K562 (cell line): Measurements from ENCODE around the gene POU2F1. TPM values are rescaled to one million over a fixed set of nuclear protein-coding genes. Genes with fewer than 3 reads are reported as not detected.

Source experiments
- ATAC-seq: fragments of 200-7000 bp; cut with Tn5 transposase; 3 replicates; pipeline ENCODE4 v1.9.1; 2020; ENCODE audit warnings: moderate library complexity
- BruUV-seq: library from RNA; stranded (reverse); fragments of 400-500 nt; replicated peaks from 2 replicates; lab custom pipeline; 2021; lab: Mats Ljungman, UMichigan
- CTCF ChIA-PET: fragments of 300-600 bp; formaldehyde crosslinking; extraction: SDS; loops from one replicate; lab custom pipeline; 2021; ENCODE audit warnings: low intra/inter-chr PET ratio; lab: Yijun Ruan, JAX
- POLR2A ChIA-PET: fragments of 300-600, 350-650 bp; sonication (Branson Sonifier 250); formaldehyde crosslinking; extraction: SDS; loops from one replicate; lab custom pipeline; 2021; ENCODE audit warnings: antibody characterized with exemption, inconsistent platforms; lab: Yijun Ruan, JAX
- DNase-seq, 4 experiments: peaks; one replicate each; pipeline versions ENCODE4 v3.0.0 to v3.0.0-alpha.2; 2011 to 2018; ENCODE audit warnings: low spot score in 3 of 4, mixed read lengths in 3 of 4; ENCODE audit errors: extremely low read depth in 1 of 4
- FAIRE-seq: peaks from 2 replicates; lab custom pipeline; 2011; peaks lifted over from hg19 to GRCh38; lab: Jason Lieb, UNC
- H2AFZ ChIP-seq: 2 replicates; pipeline ENCODE4 v1.6.0; 2011; ENCODE audit warnings: low read depth, low read length, control low read depth, inconsistent platforms
- H3K27ac ChIP-seq: fragments of 200-600 bp; 3 replicates; pipeline ENCODE4 v1.8.0; 2011; ENCODE audit warnings: low read depth, mild to moderate bottlenecking, control low read depth, inconsistent platforms, low read length, moderate library complexity, mixed read lengths; ENCODE audit errors: extremely low read depth
- H3K27me3 ChIP-seq, 2 experiments: fragments of 300-600 bp in 1 of 2; 2 replicates in 1 of 2; 3 replicates in 1 of 2; pipeline versions ENCODE4 v1.6.0 to v1.8.0; 2011; ENCODE audit warnings: inconsistent platforms in 2 of 2, low read length in 2 of 2, mild to moderate bottlenecking in 1 of 2, mixed read lengths in 1 of 2, moderate library complexity in 1 of 2; ENCODE audit not compliant: control insufficient read depth in 2 of 2, insufficient read depth in 2 of 2
- H3K36me3 ChIP-seq: fragments of 300-600 bp; 3 replicates; pipeline ENCODE4 v1.8.0; 2011; ENCODE audit warnings: mild to moderate bottlenecking, low read length, inconsistent platforms; ENCODE audit not compliant: control insufficient read depth, insufficient read depth
- H3K4me1 ChIP-seq, 2 experiments: fragments of 200-600 bp in 1 of 2; replicated peaks in 1 of 2; 2 replicates in 1 of 2; 3 replicates in 1 of 2; pipeline versions ENCODE4 v1.5.1 to v1.8.0; 2011; ENCODE audit warnings: inconsistent platforms in 2 of 2, low read length in 2 of 2, mild to moderate bottlenecking in 1 of 2, mixed read lengths in 1 of 2, moderate library complexity in 1 of 2; ENCODE audit not compliant: control insufficient read depth in 2 of 2, insufficient read depth in 2 of 2
- H3K4me2 ChIP-seq: 2 replicates; pipeline ENCODE4 v1.6.1; 2011; ENCODE audit warnings: low read length, control low read depth, inconsistent platforms, mixed read lengths; ENCODE audit not compliant: insufficient read depth
- H3K4me3 ChIP-seq: fragments of 200-600 bp; sonication (generic), shearing (Covaris generic); 2 replicates; pipeline ENCODE4 v1.5.1; 2016; ENCODE audit warnings: control low read depth, inconsistent platforms
- H3K79me2 ChIP-seq: fragments of 200-600 bp; 3 replicates; pipeline ENCODE4 v1.8.0; 2011; ENCODE audit warnings: low read length, inconsistent platforms; ENCODE audit not compliant: control insufficient read depth, insufficient read depth
- H3K9ac ChIP-seq, 2 experiments: 2 replicates each; pipeline versions ENCODE4 v1.6.0 to v1.6.1; 2011; ENCODE audit warnings: low read depth in 2 of 2, low read length in 2 of 2, control low read depth in 1 of 2, inconsistent platforms in 1 of 2, mild to moderate bottlenecking in 1 of 2, mixed read lengths in 1 of 2; ENCODE audit not compliant: insufficient read depth in 1 of 2
- H3K9me1 ChIP-seq: one replicate; pipeline ENCODE4 v1.6.0; 2011; ENCODE audit warnings: inconsistent platforms, mild to moderate bottlenecking, low read length, moderate library complexity; ENCODE audit not compliant: control insufficient read depth, insufficient read depth
- H3K9me3 ChIP-seq: replicated peaks from 2 replicates; pipeline ENCODE4 v1.5.1; 2011; ENCODE audit warnings: low read depth, low read length, inconsistent platforms; ENCODE audit not compliant: control insufficient read depth, insufficient read depth
- H4K20me1 ChIP-seq: replicated peaks from 2 replicates; pipeline ENCODE4 v1.6.1; 2011; ENCODE audit warnings: low read length, inconsistent platforms, mixed read lengths; ENCODE audit not compliant: control insufficient read depth, insufficient read depth
- C11orf30 ChIP-seq: fragments of 450-650 bp; IDR thresholded peaks from 2 replicates; pipeline ENCODE4 v1.6.1; 2016; ENCODE audit warnings: low read depth, mild to moderate bottlenecking
- CTCFL ChIP-seq: IDR thresholded peaks from 2 replicates; pipeline ENCODE4 v1.6.1; 2011; ENCODE audit warnings: borderline replicate concordance, low read depth, mild to moderate bottlenecking, moderate library complexity, low read length; ENCODE audit not compliant: insufficient read depth, poor library complexity, severe bottlenecking
- E2F6 ChIP-seq, 2 experiments: IDR thresholded peaks; 2 replicates each; pipeline ENCODE4 v1.6.1; 2011; ENCODE audit warnings: borderline replicate concordance in 1 of 2, control low read depth in 1 of 2, low read depth in 1 of 2, low read length in 1 of 2, mild to moderate bottlenecking in 1 of 2, mixed read lengths in 1 of 2, moderate library complexity in 1 of 2; ENCODE audit not compliant: insufficient read depth in 1 of 2, insufficient read length in 1 of 2, poor library complexity in 1 of 2, severe bottlenecking in 1 of 2; ENCODE audit errors: extremely low read depth in 1 of 2
- GABPB2 ChIP-seq: fragments of 250-450 bp; sonication (Bioruptor Pico); conservative IDR thresholded peaks from 2 replicates; pipeline ENCODE4 v1.5.1; 2021; ENCODE audit warnings: mild to moderate bottlenecking
- IFI16 ChIP-seq: fragments of 250-450 bp; sonication (Bioruptor Pico); IDR thresholded peaks from 2 replicates; pipeline ENCODE4 v2.1.2; 2022; ENCODE audit warnings: mild to moderate bottlenecking, inconsistent platforms
- IRF2 ChIP-seq: sonication (generic); formaldehyde crosslinking; IDR thresholded peaks from 2 replicates; pipeline ENCODE4 v1.8.1; 2022; ENCODE audit warnings: mild to moderate bottlenecking, missing genetic modification reagents
- MEIS2 ChIP-seq: fragments of 450-650 bp; IDR thresholded peaks from 2 replicates; pipeline ENCODE4 v1.6.1; 2014; ENCODE audit warnings: mild to moderate bottlenecking; ENCODE audit not compliant: partially characterized antibody
- MTF1 ChIP-seq: fragments of 250-450 bp; sonication (Bioruptor Pico); IDR thresholded peaks from 2 replicates; pipeline ENCODE4 v1.9.0; 2021; ENCODE audit warnings: moderate library complexity, mild to moderate bottlenecking, inconsistent platforms, borderline replicate concordance
- MXI1 ChIP-seq: IDR thresholded peaks from 2 replicates; pipeline ENCODE4 v1.6.1; 2011; ENCODE audit warnings: low read depth, mild to moderate bottlenecking, improper control_type of control experiment, low read length
- NBN ChIP-seq: fragments of 450-650 bp; IDR thresholded peaks from 2 replicates; pipeline ENCODE4 v1.6.1; 2016; ENCODE audit warnings: low read depth, mild to moderate bottlenecking
- SLC30A9 ChIP-seq: fragments of 250-450 bp; sonication (Bioruptor Pico); IDR thresholded peaks from 2 replicates; pipeline ENCODE4 v1.8.0; 2022; ENCODE audit warnings: mild to moderate bottlenecking, moderate library complexity
- TEAD1 ChIP-seq, 2 experiments: fragments of 450-650 bp in 1 of 2; sonication (generic) in 1 of 2; formaldehyde crosslinking; IDR thresholded peaks; 2 replicates each; pipeline versions ENCODE4 v1.4.0 to v1.8.0; 2020 to 2022; ENCODE audit warnings: mild to moderate bottlenecking in 2 of 2, missing genetic modification reagents in 1 of 2
- TFAM ChIP-seq: fragments of 250-450 bp; sonication (Bioruptor Pico); conservative IDR thresholded peaks from 2 replicates; pipeline ENCODE4 v1.5.0; 2021; ENCODE audit warnings: mild to moderate bottlenecking, moderate library complexity
- TFAP4 ChIP-seq: sonication (generic); formaldehyde crosslinking; IDR thresholded peaks from 2 replicates; pipeline ENCODE4 v1.8.0; 2022; ENCODE audit warnings: missing genetic modification reagents, mild to moderate bottlenecking, moderate library complexity, borderline replicate concordance
- ZFP30 ChIP-seq: fragments of 250-450 bp; sonication (Bioruptor Pico); IDR thresholded peaks from 2 replicates; pipeline ENCODE4 v1.8.0; 2022; ENCODE audit warnings: moderate library complexity, mild to moderate bottlenecking, inconsistent platforms, borderline replicate concordance
- ZNF124 ChIP-seq: sonication (generic); formaldehyde crosslinking; IDR thresholded peaks from 2 replicates; pipeline ENCODE4 v1.8.1; 2022; ENCODE audit warnings: missing genetic modification reagents
- ZNF143 ChIP-seq: sonication (generic); formaldehyde crosslinking; IDR thresholded peaks from 2 replicates; pipeline ENCODE4 v1.9.0; 2022; ENCODE audit warnings: mild to moderate bottlenecking, missing genetic modification reagents
- ZNF57 ChIP-seq: fragments of 450-650 bp; formaldehyde crosslinking; IDR thresholded peaks from 2 replicates; pipeline ENCODE4 v1.4.0; 2020; ENCODE audit warnings: mild to moderate bottlenecking, moderate library complexity
- WGBS: fragments of 100-300 bp; shearing (Covaris generic); methylation state at CpG from one replicate; pipeline ENCODE4 v1.1.6; 2016; ENCODE audit warnings: low coverage, mixed read lengths; ENCODE audit not compliant: insufficient coverage; ENCODE audit errors: missing lambda C conversion rate; 5-methylcytosine and 5-hydroxymethylcytosine counted together
- in situ Hi-C: fragments of 300-500 bp; cut with MboI; formaldehyde crosslinking; loops from 4 replicates; pipeline ENCODE4 v1.15.0; 2018; ENCODE audit warnings: inconsistent platforms, mixed read lengths
- intact Hi-C: fragments of 100-400 bp; cut with micrococcal nuclease; formaldehyde crosslinking; loops from 2 replicates; pipeline ENCODE4 v1.14.2; 2022
- polyA plus RNA-seq, 8 experiments: library from polyadenylated mRNA; depleted of rRNA in 4 of 8; stranded (reverse) in 5 of 8; unstranded in 3 of 8; fragments of >200 nt; fragmentation: Nextera tagmentation in 2 of 8; fragmentation: Illumina TruSeq in 1 of 8; extraction: Ambion mirVana in 2 of 8; extraction: Trizol in 1 of 8; gene quantifications; 2 replicates each; pipeline versions ENCODE4 v1.2.1 to v1.2.3, GENCODE V29; 2011 to 2014; ENCODE audit warnings: inconsistent platforms in 1 of 8, missing spikeins in 1 of 8
- total RNA-seq, 7 experiments: library from RNA; depleted of rRNA in 6 of 7; stranded (reverse); fragments of >200 nt in 6 of 7; fragmentation: Illumina TruSeq in 2 of 7; extraction: Trizol in 2 of 7; gene quantifications; 2 replicates each; pipeline versions ENCODE4 v1.2.1 to v1.2.3, GENCODE V29; 2011 to 2021; ENCODE audit warnings: low replicate concordance in 1 of 7

POU2F1 gene
- total and polyA plus RNA-seq, 9 of the 15 experiments (the other 6 are each of a cell fraction or from before 2014, with no cell fraction given), result 2.6 to 22.3 (median 8.8) TPM

GRCh38 chr1:167460836-167461235 lies 240.2 kb downstream of the POU2F1 start (continued):
- TF ChIP-seq CTCFL, result no peak

GRCh38 chr1:167462341-167462740 lies 241.7 kb downstream of the POU2F1 start:
- no TSS peak for BruUV-seq
- Histone ChIP-seq H3K9me1 (no peaks in the 10 kb centered on the region), H4K20me1 (no peaks in the 10 kb centered on the region), H3K79me2 (no peaks in the 10 kb centered on the region), H2AFZ (no peak overlapping the region), H3K27ac (no peak overlapping the region), H3K4me2 (no peak overlapping the region), H3K9ac (no peak overlapping the region), H3K36me3 (no peaks in the 10 kb centered on the region), H3K4me1 (peaks cover 2 to 4% of the 10 kb centered on the region in 2 experiments; a peak in 3 of 5 replicates), H3K9me3 (no peaks in the 10 kb centered on the region), H3K27me3 (peaks cover 19 to 43% of the 10 kb centered on the region in 2 experiments; a peak in 4 of 5 replicates), H3K4me3 (no peak overlapping the region)
- no peak for FAIRE-seq
- ChIA-PET POLR2A (interaction anchor here (0.6 to 1.4 kb wide), 3 partner anchors 9 to 15 kb away, joined by 3 to 5 read pairs (median 5); no protein-coding TSS in a partner anchor), CTCF (no interaction called here)
- no peak for DNase-seq
- intact Hi-C loops (loop anchor here (5.0 kb wide), 1 partner anchor 70 kb away; no protein-coding TSS in a partner anchor), in situ Hi-C loops (no loop called here)
- TF ChIP-seq IFI16 (CRISPR knock-in tag), result no peak
- TF ChIP-seq ZNF143 (CRISPR knock-in tag), result no peak
- TF ChIP-seq E2F6 (IDR thresholded peaks at IDR 0.05; ENCODE audit: borderline replicate concordance in 1 of 2, extremely low read depth in 1 of 2, insufficient read depth in 1 of 2, insufficient read length in 1 of 2, low read depth in 1 of 2, low read length in 1 of 2, poor library complexity in 1 of 2, severe bottlenecking in 1 of 2), result no peak
- no peak for TF ChIP-seq ZNF57 (CRISPR knock-in tag)
- no peak for TF ChIP-seq TEAD1 (CRISPR knock-in tag; IDR thresholded peaks at IDR 0.05)
- TF ChIP-seq TFAP4, result no peak
- no peak for TF ChIP-seq ZNF124 (CRISPR knock-in tag)
- no peak for TF ChIP-seq IRF2 (CRISPR knock-in tag)
- no peak for TF ChIP-seq MXI1
- no peak for TF ChIP-seq MTF1
- TF ChIP-seq NBN, result no peak
- no peak for TF ChIP-seq ZFP30 (CRISPR knock-in tag)
- TF ChIP-seq SLC30A9 (CRISPR knock-in tag), result no peak
- TF ChIP-seq C11orf30, result no peak
- no peak for TF ChIP-seq GABPB2 (CRISPR knock-in tag)
- TF ChIP-seq MEIS2, result no peak
- no peak for TF ChIP-seq TFAM (CRISPR knock-in tag)
- no peak; the same call in 1 of the 3 replicates for ATAC-seq
- 6% methylated on average over 8 of the region's 8 CpGs for WGBS
